Activated gamma-delta T cell (primary cell): Measurements from ENCODE around the gene XKR7.
"Not testable (repeated sequence)": the region's sequence is repeated elsewhere in the genome, so short reads cannot be mapped to it uniquely, and the experiment has no call there.

Experiments
- DNase-seq: peaks from one replicate; lab custom pipeline; 2025; lab: John Stamatoyannopoulos, UW

Gene XKR7

DNA sequence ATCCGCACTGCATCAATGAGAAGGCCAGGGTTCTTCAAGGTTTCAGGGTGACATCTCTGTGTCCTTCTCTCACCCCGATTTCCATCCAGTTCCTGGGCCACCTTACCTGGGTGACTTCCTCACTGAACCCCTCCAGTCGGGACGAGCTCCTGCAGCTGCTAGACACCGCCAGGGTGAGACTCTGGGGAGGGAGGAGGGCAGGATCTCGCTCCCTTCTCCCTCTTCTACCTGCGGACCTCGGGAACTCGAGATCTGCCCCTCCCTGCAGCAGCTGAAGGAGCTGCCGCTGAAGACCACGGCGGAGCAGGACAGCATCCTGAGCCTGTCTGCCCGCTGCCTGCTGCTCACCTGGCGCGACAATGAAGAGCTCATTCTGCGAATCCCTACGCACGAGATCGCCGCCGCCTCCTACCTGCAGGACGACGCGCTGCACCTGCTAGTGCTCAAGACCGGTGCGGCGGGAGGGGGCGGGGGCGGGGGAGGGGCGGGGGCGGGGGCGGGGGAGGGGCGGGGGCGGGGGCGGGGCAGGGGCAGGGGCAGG, 49.8 kb downstream of the XKR7 start:
- no peak for DNase-seq

DNA sequence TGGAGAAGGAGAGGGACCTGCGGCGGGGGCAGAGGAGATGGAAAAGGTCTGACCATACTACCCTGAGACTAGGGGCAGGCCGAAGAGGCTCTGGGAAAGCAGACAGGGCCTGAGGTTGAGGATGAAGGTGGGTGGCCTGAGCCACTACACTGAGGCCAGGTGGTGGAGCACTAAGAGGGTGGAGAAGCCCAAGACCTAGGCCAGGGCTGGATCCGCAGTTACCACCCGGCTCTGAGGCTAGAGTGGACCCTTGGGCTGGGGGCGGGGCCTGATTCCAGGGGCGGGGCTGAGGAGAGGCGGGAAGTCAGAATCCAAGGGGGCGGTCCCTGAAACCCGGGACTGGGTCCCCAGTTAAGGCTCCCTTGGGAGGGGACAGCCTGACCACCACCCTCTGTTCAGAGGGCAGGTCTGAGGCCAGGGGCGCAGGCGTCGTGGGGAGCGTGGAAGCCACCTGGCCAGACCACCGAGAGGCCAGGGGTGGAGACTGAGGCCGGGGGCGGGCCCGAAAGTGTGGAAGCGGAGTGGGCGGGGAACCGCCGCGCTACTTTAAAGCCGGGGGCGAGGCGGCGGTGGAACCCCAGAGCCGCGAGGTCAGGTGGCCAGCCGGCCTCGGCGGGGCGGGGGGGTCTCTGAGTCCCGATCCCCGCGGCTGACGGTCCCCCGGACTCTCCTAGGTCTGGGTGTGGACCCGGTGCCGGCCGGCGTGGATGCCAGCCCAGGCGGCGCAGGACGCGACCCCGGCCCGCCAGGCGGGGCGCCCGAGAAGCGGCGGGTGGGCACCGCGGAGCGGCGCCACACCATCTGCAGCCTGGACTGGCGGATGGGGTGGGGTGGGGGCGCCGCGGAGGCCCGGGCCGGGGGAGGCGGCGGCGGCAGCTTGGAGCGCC, 50.6 kb downstream of the XKR7 start:
- DNase-seq: no peak

DNA sequence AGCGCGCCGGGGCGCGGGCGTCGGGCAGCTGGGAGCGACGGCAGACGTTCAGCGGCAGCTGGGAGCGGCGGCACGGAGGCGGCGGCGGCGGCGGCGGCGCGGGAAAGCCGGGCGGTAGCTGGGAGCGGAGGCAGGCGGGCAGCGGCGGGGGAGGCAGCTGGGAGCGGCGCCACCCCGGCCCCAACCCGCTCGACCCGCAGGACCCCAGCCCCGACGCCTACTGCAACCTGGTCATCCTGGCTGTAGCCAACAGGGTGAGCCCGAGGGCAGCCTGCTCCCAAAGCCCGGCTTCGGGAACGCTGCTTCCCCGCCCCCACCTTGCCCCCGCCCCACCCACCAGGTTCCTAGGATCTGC, 51.2 kb downstream of the XKR7 start:
- DNase-seq: no peak

DNA sequence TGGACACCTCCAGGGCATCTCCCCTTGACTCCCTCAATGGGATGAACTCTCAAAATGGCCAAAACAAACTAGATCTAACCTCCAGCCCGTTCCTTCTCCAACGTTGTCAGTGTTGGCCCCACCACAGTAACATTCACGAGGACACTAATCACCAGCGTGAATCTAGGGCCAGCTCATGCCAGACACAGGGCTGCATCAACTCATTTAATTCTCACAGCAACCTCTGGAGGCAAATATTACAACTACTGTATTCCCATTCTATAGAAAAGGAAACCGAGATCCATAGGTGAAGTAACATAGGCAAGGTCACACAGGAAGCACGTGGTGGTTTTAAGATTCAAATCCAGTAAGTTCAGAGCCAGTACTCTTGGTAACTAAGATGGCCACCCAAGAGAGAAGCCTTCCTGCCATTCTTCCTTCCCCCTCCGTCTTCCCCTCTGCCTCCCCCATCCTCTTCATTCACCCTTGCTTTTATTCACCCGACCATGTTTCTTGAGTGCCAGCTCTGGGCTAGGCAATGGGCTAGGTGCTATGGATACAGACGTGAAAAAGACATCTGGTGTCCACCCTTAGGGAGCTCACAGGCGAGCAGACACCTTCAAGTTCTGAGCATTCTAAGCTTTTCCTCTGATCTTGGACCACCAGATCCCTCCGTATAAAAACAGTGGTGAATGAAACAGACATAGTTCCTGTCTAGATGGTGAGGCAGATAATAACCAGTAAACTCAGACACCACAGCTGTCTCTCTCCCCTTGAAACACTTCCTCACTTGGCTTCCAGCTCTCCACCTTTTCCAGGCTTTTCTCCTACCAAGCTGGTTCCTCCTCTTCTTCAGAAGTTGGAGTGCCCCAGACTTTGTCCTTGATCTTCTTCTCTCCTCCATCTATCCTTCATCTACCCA, 51.9 kb downstream of the XKR7 start:
- no peak for DNase-seq

DNA sequence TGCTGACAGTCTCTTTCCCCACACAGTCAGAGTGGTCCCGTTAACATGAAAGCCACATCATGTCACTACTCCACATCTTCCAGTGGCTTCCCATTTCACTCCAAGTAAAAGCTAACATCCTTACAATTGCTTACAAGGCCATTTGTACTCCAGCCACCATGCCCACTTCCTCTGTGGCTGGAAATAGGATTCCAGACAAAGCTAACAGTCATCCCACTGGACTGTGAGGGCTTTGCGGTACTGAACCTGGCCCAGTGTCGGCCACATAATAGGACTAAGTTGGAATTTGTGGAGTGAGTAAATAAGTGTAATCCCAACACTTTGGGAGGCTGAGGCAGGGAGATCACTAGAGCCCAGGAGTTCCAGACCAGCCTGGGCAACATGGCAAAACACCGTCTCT, 53.1 kb downstream of the XKR7 start:
- no peak for DNase-seq

DNA sequence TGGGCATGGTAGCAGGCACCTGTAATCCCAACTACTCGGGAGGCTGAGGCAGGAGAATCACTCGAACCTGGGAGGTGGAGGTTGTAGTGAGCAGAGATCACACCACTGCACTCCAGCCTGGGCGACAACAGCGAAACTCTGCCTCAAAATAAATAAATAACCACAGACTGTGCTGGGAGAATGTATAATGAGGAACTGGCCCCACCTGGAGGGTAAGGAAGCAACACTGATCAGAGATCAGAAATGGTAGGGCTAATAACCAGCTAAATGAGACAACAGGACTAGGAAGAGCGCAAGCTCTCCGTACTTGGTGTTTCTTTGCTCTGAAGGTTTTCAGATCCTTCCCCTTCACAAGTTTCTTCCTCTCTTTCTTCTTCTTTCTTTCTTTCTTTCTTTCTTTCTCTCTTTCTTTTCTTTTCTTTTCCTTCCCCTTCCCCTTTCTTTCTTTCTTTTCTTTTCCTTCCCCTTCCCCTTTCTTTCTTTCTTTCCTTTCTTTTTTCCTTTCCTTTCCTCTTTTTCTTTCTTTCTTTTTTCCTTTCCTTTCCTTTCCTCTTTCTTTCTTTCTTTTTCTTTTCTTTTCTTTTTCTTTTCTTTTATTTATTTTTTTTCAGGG, 56.8 kb downstream of the XKR7 start:
- DNase-seq: no peak

DNA sequence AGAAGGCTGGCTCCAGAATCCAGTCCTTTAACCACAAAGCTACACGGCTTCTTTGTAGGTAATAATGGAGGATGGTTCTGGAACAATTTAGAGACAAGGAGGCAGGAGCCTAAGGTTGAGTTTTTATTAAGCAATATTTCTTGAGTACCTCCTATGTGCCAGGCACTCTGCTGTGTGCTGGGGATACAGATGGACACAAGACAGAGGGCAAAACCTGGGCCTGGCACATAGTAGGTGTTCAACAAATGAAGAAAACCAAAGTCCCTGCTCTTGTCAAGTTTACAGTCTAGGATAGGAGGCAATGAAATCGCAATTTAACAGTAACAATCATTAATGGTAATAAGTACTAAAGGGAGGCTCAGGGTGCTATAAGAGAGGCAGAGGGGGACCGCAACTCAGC, 59.7 kb downstream of the XKR7 start:
- no peak for DNase-seq

DNA sequence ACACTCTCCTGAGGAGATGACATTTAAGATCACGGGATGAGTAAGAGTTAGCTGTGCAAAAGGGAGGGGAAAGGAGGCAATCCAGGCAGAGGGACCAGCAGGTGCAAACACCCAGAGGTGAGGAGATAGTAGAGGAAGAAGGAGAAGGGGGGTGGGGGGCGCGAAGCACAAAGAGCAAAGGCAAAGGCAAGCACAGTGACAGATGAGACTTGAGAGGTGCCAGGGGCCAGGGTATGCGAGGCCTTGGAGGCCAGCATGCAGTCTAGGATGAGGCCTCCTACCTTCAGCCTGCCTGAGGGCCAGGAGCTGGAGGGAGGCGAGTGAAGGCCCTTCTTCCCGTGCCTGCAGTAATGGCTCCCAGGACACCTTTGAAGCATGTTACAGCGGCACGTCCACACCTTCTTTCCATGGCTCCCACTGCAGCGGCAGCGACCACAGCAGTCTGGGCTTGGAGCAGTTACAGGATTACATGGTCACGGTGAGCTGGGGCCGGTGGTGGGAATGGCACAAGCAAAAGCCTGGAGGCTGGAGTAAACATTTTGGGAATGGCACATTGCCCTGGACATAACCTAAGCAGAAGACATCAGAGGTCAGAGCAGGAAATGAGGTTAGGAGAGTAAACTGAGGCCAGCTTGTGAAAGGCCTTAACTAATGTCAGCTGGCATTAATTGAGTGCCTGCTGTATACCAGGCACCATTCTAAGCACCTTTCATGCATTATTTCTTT, 60.9 kb downstream of the XKR7 start:
- DNase-seq: no peak

DNA sequence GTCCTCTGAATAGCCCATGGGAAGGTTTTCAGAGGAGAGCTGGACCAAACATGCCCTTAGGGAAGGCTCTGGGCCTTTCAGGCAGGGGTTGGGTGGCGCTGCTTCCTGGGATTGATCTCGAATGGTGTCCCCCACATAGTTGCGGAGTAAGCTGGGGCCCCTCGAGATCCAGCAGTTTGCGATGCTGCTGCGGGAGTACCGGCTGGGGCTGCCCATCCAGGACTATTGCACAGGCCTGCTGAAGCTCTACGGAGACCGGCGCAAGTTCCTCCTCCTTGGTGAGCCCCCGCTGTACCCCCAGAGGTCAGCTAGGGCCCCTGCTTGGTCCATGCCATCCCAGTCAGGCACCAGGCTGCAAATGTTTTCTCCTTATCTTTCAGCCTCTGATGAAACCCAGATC, 61.6 kb downstream of the XKR7 start:
- DNase-seq: no peak

DNA sequence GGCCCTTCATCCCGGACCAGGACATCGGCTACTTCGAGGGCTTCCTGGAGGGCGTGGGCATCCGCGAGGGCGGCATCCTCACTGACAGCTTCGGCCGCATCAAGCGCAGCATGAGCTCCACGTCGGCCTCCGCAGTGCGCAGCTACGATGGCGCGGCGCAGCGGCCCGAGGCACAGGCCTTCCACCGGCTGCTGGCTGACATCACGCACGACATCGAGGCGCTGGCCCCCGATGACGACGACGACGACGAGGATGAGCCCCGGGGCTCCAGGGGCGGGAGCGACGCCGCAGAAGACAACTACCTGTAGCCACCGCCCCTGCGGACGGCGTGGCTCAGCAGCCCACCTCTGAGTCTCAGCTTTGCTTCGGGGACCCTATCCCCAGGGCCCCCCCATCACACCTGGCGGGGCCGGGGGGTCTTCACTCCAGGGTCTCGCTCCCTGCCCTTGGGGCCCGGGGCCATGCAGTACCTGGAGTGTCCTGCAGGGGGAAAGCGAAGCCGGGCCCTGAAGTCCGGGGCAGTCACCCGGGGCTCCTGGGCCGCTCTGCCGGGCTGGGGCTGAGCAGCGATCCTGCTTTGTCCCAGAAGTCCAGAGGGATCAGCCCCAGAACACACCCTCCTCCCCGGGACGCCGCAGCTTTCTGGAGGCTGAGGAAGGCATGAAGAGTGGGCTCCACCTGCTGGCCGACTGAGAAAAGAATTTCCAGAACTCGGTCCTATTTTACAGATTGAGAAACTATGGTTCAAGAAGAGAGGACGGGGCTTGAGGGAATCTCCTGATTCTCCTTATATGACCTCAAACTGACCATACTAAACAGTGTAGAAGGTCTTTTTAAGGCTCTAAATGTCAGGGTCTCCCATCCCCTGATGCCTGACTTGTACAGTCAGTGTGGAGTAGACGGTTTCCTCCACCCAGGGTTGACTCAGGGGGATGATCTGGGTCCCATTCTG, 63.3 kb downstream of the XKR7 start:
- DNase-seq: no peak

DNA sequence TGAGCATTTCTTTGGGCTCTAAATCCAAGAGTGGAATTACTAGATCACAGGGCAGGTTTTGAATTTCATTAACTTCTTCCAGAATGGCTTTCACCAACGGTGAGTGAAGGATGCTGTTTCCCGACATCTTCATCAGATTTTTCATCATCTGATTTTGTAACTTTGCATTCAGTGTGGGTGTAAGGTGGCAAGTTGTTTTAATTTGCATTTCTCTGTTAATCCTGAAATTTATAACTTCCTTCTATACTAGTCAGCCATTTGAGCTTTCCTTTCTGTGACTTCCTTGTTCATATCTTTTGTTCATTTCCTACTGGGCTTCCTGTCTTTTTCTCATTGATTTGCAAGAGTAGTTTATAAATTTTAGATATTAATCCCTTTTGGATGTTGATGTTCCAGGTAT, 65.4 kb downstream of the XKR7 start:
- no peak for DNase-seq

DNA sequence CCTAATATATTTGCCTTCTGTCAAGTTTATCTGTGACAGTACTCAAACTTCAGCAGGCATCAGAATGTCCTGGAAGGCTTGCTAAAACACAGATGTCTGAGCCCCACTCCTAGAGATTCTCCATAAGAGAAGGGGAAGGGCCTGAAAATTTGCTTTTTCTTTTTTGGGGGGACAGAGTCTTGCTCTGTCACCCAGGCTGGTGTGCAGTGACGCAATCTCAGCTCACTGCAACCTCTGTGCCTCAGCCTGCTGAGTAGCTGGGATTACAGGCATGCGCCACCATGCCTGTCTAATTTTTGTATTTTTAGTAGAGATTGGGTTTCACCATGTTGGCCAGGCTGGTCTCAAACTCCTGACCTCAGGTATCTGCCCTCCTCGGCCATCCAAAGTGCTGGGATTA, 65.8 kb downstream of the XKR7 start:
- not testable (repeated sequence) for DNase-seq

DNA sequence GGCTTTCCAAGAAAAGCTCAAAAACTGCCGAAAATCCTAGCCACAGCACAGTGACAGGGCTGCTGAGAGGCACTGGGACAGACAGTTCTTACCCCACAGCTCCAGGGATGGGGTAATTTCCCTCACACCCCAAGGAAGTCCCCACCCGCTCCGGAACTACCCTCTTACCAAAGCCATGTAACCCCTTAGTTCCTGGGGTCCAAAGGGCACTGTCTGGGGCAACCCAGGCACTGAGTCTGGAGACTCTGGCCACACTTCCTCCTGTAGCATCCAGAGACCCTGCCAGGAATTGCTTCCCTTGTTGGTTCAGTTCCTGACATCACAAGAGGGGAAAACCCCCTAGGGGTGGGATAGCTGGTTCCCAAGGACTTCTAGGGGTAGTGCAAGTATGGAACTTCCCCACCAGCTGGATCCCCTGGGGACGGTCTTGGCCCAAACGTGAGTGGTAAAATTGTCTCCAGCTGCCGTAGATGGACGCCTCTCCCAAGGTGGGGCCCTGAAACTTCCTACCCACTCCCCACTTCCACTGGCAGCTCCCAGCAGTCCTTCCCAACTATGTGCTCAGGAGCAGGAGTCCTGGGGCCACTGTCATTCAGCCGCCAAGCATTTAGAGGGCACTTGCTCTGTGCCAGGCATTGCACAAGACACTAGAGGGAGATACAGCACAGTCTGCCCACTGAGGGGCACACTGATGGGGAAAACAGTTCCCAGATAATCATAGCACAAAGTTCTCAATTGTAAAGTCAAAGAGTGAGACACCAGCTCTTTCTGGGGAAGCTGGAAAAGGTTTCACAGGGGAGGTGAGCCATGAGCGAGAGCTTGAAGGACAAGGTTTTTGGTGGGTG, 66.9 kb downstream of the XKR7 start:
- DNase-seq: no peak

DNA sequence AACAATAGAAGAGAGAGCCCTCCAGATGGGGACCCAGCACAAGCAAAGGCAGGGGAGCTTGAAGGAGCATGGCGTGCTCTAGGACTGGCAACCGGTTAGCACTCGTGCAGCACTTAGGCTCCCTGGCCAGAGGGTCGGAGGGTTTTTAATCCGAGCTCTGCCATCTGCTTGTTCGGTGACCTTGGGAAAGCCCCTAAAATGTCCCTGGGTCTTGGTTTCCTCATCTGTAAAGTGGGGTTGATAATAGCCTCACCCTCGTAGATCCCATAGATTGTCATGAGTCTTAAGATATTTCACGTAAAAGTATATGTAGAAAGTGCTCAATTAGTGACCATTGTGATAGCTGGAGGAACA, 67.5 kb downstream of the XKR7 start:
- no peak for DNase-seq

DNA sequence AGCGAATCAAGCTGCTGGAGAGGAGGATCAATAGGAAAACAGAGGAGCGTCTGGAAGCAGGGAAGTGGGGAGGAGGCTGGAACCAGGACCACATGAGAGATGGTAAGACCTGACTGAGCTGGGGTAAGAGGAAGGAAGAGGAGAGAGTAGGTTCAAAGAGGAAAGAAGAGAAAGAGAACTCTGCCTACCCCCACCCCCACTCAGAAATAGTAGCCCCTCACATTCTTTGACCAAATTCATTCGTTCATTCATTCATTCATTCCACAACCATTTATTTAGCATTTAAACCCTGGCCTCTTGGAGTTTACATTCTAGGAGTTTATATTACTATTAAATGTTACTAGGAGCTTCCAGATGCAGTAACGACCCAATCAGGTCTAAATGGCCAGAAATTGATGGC, 68.3 kb downstream of the XKR7 start:
- no peak for DNase-seq

DNA sequence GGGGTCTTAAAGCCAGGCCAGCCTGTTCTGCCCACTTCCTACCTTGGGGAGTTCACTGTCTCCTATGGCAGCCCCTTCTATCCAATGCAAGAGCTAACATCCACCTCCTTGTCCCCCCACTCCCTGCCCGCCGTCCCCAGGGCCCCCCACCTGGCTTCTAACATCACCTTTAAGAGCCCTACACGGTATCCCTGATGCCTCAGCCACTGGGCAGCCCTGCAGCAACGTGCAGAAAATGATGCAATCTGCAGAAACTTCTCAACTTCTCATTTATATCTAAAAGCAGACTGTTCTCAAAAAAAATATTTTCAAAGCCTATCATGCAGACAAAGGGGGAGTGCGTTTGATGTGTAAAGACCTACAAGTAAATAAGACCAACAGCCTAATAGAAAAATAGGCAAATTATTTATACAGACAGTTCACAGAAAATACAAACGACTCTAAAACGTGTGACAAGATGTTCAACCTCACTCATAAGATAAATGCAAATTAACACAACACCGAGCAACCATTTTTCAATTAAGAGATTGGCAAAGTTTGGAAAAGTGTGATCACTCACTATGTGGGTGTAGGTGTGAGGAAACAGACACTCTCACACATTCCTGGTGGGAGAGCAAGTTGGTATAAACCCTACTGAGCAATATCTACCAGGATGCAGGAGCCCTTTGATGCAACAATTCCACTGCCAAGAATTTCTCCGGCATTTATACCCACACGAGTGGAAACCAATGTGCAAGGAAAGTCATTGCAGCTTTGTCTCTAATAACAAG, 69.0 kb downstream of the XKR7 start:
- no peak for DNase-seq

DNA sequence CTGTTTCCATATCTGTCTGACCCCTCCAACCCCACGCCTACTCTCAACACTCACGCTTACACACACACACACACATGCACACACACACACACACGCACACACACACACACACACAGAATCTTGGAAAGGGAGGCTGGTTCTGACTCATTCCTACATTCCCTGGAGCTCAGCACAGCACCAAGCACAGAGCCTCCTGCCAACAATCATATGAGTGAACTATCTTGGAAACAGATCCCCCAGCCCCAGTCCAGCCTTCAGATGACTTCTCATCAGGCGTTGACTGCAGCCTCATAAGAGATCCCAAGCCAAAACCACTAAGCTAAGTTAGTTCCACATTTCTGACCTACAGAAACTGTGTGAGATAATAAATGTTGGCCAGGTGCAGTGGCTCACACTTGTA, 70.0 kb downstream of the XKR7 start:
- DNase-seq: no peak

DNA sequence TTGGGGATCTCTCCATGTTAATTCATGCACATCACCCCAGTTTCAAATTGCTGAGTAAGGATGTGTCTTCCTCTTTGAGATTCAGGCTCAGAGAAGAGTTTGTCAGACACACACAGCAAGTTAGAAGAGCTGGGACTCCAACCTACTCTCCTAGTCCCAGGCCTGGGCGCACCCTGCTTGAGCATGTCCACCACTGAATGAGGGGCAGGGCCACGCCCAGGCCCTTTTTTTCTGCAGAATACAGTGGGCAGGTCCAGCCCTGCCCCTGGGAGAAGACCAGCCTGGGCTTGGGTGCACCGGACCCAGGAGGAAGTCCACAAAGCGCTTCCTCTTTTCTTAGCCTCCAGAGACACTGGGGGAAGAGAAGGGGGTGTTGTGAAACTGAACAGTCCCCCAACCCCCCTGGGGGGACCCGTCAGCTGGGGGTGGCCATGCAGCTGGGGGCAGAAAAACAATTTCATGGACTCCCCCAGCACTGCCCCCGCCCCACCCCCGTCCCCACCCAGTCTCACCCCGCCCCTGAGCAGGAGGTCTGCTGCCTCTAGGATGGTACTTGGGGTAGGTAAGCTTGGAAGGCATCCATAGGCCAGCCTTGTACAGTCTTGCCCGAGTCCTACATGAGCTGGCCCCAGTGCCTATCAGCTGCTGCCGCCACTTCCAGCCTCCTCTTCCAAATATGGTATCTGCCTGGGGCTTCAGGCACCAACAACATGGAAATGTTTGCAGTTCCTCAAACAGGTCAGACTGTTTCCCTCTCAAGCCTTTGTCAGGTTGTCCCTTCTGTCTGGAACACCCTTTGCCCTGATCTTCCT, 72.4 kb downstream of the XKR7 start:
- no peak for DNase-seq
